Fibroblast of the conjunctiva (primary cell): ENCODE data around the gene SLCO1C1.
"Not testable (repeated sequence)": the region's sequence is repeated elsewhere in the genome, so short reads cannot be mapped to it uniquely, and the experiment has no call there.

Source experiments
- DNase-seq: peaks from one replicate; pipeline ENCODE4 v3.0.0-alpha.2; 2010; ENCODE audit warnings: low read depth

The SLCO1C1 gene

GRCh38 chr12:20695232-20695631 lies at the start of gene SLCO1C1:
Gene SLCO1C1 (plus strand): TSS chr12:20695332. CDS start chr12:20699577, 4,245 bp downstream.
- no peak for DNase-seq

- DNase-seq: peak; percentile 47
Observed at GRCh38 chr12:20646239-20646827, 48.8 kb upstream of the SLCO1C1 start.

GRCh38 chr12:20653871-20654270 lies 41.3 kb upstream of the SLCO1C1 start:
- no peak for DNase-seq

- DNase-seq: no peak
Observed at GRCh38 chr12:20656600-20656999, 38.5 kb upstream of the SLCO1C1 start.

GRCh38 chr12:20657496-20657895 lies 37.6 kb upstream of the SLCO1C1 start:
- no peak for DNase-seq

- DNase-seq: no peak
Observed at GRCh38 chr12:20681334-20681733, 13.8 kb upstream of the SLCO1C1 start.

GRCh38 chr12:20696181-20696905 lies 1.2 kb downstream of the SLCO1C1 start:
- no peak for DNase-seq

GRCh38 chr12:20701106-20701505 lies 6.0 kb downstream of the SLCO1C1 start:
- DNase-seq: no peak

GRCh38 chr12:20704860-20705259 lies 9.7 kb downstream of the SLCO1C1 start:
- DNase-seq: no peak

- DNase-seq: no peak
Observed at GRCh38 chr12:20711846-20712245, 16.7 kb downstream of the SLCO1C1 start.

- DNase-seq: no peak
Observed at GRCh38 chr12:20716037-20716436, 20.9 kb downstream of the SLCO1C1 start.

- DNase-seq: no peak
Observed at GRCh38 chr12:20716985-20717384, 21.9 kb downstream of the SLCO1C1 start.

- DNase-seq: no peak
Observed at GRCh38 chr12:20718294-20718693, 23.2 kb downstream of the SLCO1C1 start.

- no peak for DNase-seq
Observed at GRCh38 chr12:20722142-20722541, 27.0 kb downstream of the SLCO1C1 start.

- DNase-seq: no peak
Observed at GRCh38 chr12:20731274-20731673, 36.1 kb downstream of the SLCO1C1 start.

GRCh38 chr12:20740972-20741371 lies 45.8 kb downstream of the SLCO1C1 start:
- DNase-seq: no peak

- no peak for DNase-seq
Observed at GRCh38 chr12:20748198-20748597, 53.1 kb downstream of the SLCO1C1 start.

GRCh38 chr12:20751046-20751445 lies 55.9 kb downstream of the SLCO1C1 start:
- DNase-seq: no peak

GRCh38 chr12:20777420-20777819 lies 82.3 kb downstream of the SLCO1C1 start:
- no peak for DNase-seq

- no peak for DNase-seq
Observed at GRCh38 chr12:20778969-20779368, 83.8 kb downstream of the SLCO1C1 start.

- not testable (repeated sequence) for DNase-seq
Observed at GRCh38 chr12:20779971-20780370, 84.8 kb downstream of the SLCO1C1 start.

- DNase-seq: not testable (repeated sequence)
Observed at GRCh38 chr12:20783796-20784357, 88.7 kb downstream of the SLCO1C1 start.

- DNase-seq: no peak
Observed at GRCh38 chr12:20792971-20793370, 97.8 kb downstream of the SLCO1C1 start.
